ENCODE measurements around the gene RNF187. TPM values are rescaled to one million over a fixed set of nuclear protein-coding genes. Genes with fewer than 3 reads are reported as not detected.
A peak's percentile ranks its signal among the peaks of the same experiment; 100 is the strongest.
"Not testable (repeated sequence)": the region's sequence is repeated elsewhere in the genome, so short reads cannot be mapped to it uniquely, and the experiment has no call there.

RNF187 gene
- total RNA-seq, 2 experiments from 2014 or later, result 129 to 139 TPM

GRCh38 chr1:228500143-228500734 is 13.1 kb downstream of the RNF187 start:
- DNase-seq (no peak), ATAC-seq (peak; percentile 14)
- Mint-ChIP-seq H3K9me3 (ENCODE audit: insufficient read depth) (no peaks in the 10 kb centered on the region), H3K27ac (peak overlapping the region; percentile 81), H3K4me1 (ENCODE audit: low read depth) (peaks cover 42% of the 10 kb centered on the region), H3K36me3 (ENCODE audit: low read depth) (peaks cover 30% of the 10 kb centered on the region), H3K4me3 (peak overlapping the region; percentile 70), H3K27me3 (ENCODE audit: low read depth) (peaks cover 2% of the 10 kb centered on the region)
- POLR2A ChIA-PET, result interaction anchor here (0.7 to 3.9 kb wide), 8 partner anchors 10 to 341 kb away, joined by 3 to 35 read pairs (median 5); partner anchors contain the start of gene TRIM11
- CTCF ChIA-PET, result interaction anchor here (1.1 to 3.4 kb wide), 11 partner anchors 9 to 727 kb away, joined by 4 to 62 read pairs (median 19); partner anchors contain the start of gene RNF187

- Mint-ChIP-seq H3K4me3 (peak overlapping the region; percentile 70), H3K9me3 (ENCODE audit: insufficient read depth) (no peaks in the 10 kb centered on the region), H3K36me3 (ENCODE audit: low read depth) (peaks cover 27% of the 10 kb centered on the region), H3K27ac (peak overlapping the region; percentile 81), H3K27me3 (ENCODE audit: low read depth) (peaks cover 6% of the 10 kb centered on the region), H3K4me1 (ENCODE audit: low read depth) (peaks cover 42% of the 10 kb centered on the region)
- POLR2A ChIA-PET, result interaction anchor here (0.7 to 3.9 kb wide), 10 partner anchors 11 to 341 kb away, joined by 3 to 35 read pairs (median 4); a partner anchor contains a TSS
- CTCF ChIA-PET, result interaction anchor here (0.7 to 3.4 kb wide), 21 partner anchors 8 to 726 kb away, joined by 3 to 62 read pairs (median 5); partner anchors contain the start of genes RNF187 and TRIM11
- ATAC-seq (peak; percentile 97), DNase-seq (peak; percentile 95)
These were observed 14.0 kb downstream of the RNF187 start for GRCh38 chr1:228500901-228501871.

GRCh38 chr1:228502522-228502921 is 15.3 kb downstream of the RNF187 start:
- Mint-ChIP-seq H3K4me3 (no peak overlapping the region), H3K27ac (no peak overlapping the region), H3K36me3 (ENCODE audit: low read depth) (peaks cover 15% of the 10 kb centered on the region), H3K4me1 (ENCODE audit: low read depth) (peaks cover 42% of the 10 kb centered on the region), H3K27me3 (ENCODE audit: low read depth) (peaks cover 9% of the 10 kb centered on the region), H3K9me3 (ENCODE audit: insufficient read depth) (no peaks in the 10 kb centered on the region)
- no peak for ATAC-seq
- ChIA-PET CTCF (interaction anchor here (3.1 to 3.4 kb wide), 2 partner anchors 12 to 14 kb away, joined by 53 to 62 read pairs; partner anchors contain the start of gene RNF187), POLR2A (interaction anchor here (3.6 to 3.9 kb wide), 2 partner anchors 38 to 45 kb away, joined by 24 to 35 read pairs; a partner anchor contains a TSS)
- DNase-seq, result no peak

GRCh38 chr1:228505944-228506343 is 18.8 kb downstream of the RNF187 start:
- ATAC-seq; H3K9me3 Mint-ChIP-seq (ENCODE audit: insufficient read depth); H3K27ac Mint-ChIP-seq; CTCF ChIA-PET; H3K4me3 Mint-ChIP-seq; POLR2A ChIA-PET; H3K36me3 Mint-ChIP-seq (ENCODE audit: low read depth): not testable (repeated sequence)
- peaks cover 28% of the 10 kb centered on the region for H3K4me1 Mint-ChIP-seq (ENCODE audit: low read depth)
- peak; percentile 6 for DNase-seq
- peaks cover 21% of the 10 kb centered on the region for H3K27me3 Mint-ChIP-seq (ENCODE audit: low read depth)

- no peaks in the 10 kb centered on the region for H3K36me3 Mint-ChIP-seq (ENCODE audit: low read depth)
- no peaks in the 10 kb centered on the region for H3K9me3 Mint-ChIP-seq (ENCODE audit: insufficient read depth)
- no peak overlapping the region for H3K27ac Mint-ChIP-seq
- H3K4me1 Mint-ChIP-seq (ENCODE audit: low read depth), result peaks cover 33% of the 10 kb centered on the region
- POLR2A ChIA-PET, result interaction anchor here (1.0 kb wide), 1 partner anchor 29 kb away, joined by 5 read pairs; no protein-coding TSS in a partner anchor
- no peak overlapping the region for H3K4me3 Mint-ChIP-seq
- CTCF ChIA-PET, result interaction anchor here (1.5 to 2.0 kb wide), 4 partner anchors 8 to 377 kb away, joined by 3 to 12 read pairs (median 5); a partner anchor contains a TSS
- DNase-seq (peak; percentile 18), ATAC-seq (no peak)
- peaks cover 24% of the 10 kb centered on the region for H3K27me3 Mint-ChIP-seq (ENCODE audit: low read depth)
These were observed 20.9 kb downstream of the RNF187 start for GRCh38 chr1:228507961-228508652.

GRCh38 chr1:228508840-228509415 is 21.7 kb downstream of the RNF187 start:
- DNase-seq (peak; percentile 12), ATAC-seq (no peak)
- Mint-ChIP-seq H3K27me3 (ENCODE audit: low read depth) (peaks cover 24% of the 10 kb centered on the region), H3K36me3 (ENCODE audit: low read depth) (no peaks in the 10 kb centered on the region), H3K4me3 (no peak overlapping the region), H3K9me3 (ENCODE audit: insufficient read depth) (no peaks in the 10 kb centered on the region), H3K27ac (no peak overlapping the region), H3K4me1 (ENCODE audit: low read depth) (peaks cover 41% of the 10 kb centered on the region)
- ChIA-PET CTCF (interaction anchor here (1.7 to 2.0 kb wide), 3 partner anchors 8 to 378 kb away, joined by 5 to 12 read pairs (median 5); no protein-coding TSS in a partner anchor), POLR2A (interaction anchor here (2.2 kb wide), 1 partner anchor 51 kb away, joined by 6 read pairs; a partner anchor contains a TSS)

- POLR2A ChIA-PET, result interaction anchor here (2.2 kb wide), 1 partner anchor 53 kb away, joined by 6 read pairs; a partner anchor contains a TSS
- ATAC-seq (no peak), DNase-seq (no peak)
- peaks cover 46% of the 10 kb centered on the region for H3K4me1 Mint-ChIP-seq (ENCODE audit: low read depth)
- H3K36me3 Mint-ChIP-seq (ENCODE audit: low read depth), result no peaks in the 10 kb centered on the region
- no peaks in the 10 kb centered on the region for H3K9me3 Mint-ChIP-seq (ENCODE audit: insufficient read depth)
- CTCF ChIA-PET, result interaction anchor here (1.0 kb wide), 1 partner anchor 9 kb away, joined by 5 read pairs; no protein-coding TSS in a partner anchor
- H3K4me3 Mint-ChIP-seq, result no peak overlapping the region
- no peak overlapping the region for H3K27ac Mint-ChIP-seq
- H3K27me3 Mint-ChIP-seq (ENCODE audit: low read depth), result peaks cover 29% of the 10 kb centered on the region
These were observed 23.1 kb downstream of the RNF187 start for GRCh38 chr1:228510101-228510802.

- peak overlapping the region; percentile 1 for H3K27ac Mint-ChIP-seq
- no peak for ATAC-seq
These were observed 23.7 kb downstream of the RNF187 start for GRCh38 chr1:228510803-228511413.

GRCh38 chr1:228511546-228512445 is 24.6 kb downstream of the RNF187 start:
- H3K4me1 Mint-ChIP-seq (ENCODE audit: low read depth), result peaks cover 46% of the 10 kb centered on the region
- ATAC-seq (no peak), DNase-seq (no peak)
- ChIA-PET CTCF (interaction anchor here (1.5 to 6.1 kb wide), 3 partner anchors 11 to 46 kb away, joined by 3 to 62 read pairs (median 26); no protein-coding TSS in a partner anchor), POLR2A (interaction anchor here (0.9 kb wide), 1 partner anchor 55 kb away, joined by 3 read pairs; no protein-coding TSS in a partner anchor)
- no peak overlapping the region for H3K4me3 Mint-ChIP-seq
- H3K9me3 Mint-ChIP-seq (ENCODE audit: insufficient read depth), result no peaks in the 10 kb centered on the region
- peaks cover 36% of the 10 kb centered on the region for H3K27me3 Mint-ChIP-seq (ENCODE audit: low read depth)
- H3K27ac Mint-ChIP-seq, result peak overlapping the region; percentile 1
- H3K36me3 Mint-ChIP-seq (ENCODE audit: low read depth), result no peaks in the 10 kb centered on the region

More at GRCh38 chr1:228510803-228511413, 23.7 kb downstream of the RNF187 start:
- no peak for DNase-seq
- CTCF ChIA-PET, result interaction anchor here (1.0 kb wide), 1 partner anchor 10 kb away, joined by 5 read pairs; no protein-coding TSS in a partner anchor
- peaks cover 46% of the 10 kb centered on the region for H3K4me1 Mint-ChIP-seq (ENCODE audit: low read depth)
- POLR2A ChIA-PET, result interaction anchor here (2.2 kb wide), 1 partner anchor 53 kb away, joined by 6 read pairs; a partner anchor contains a TSS
- no peak overlapping the region for H3K4me3 Mint-ChIP-seq
- H3K36me3 Mint-ChIP-seq (ENCODE audit: low read depth), result no peaks in the 10 kb centered on the region
- H3K27me3 Mint-ChIP-seq (ENCODE audit: low read depth), result peaks cover 30% of the 10 kb centered on the region
- H3K9me3 Mint-ChIP-seq (ENCODE audit: insufficient read depth), result no peaks in the 10 kb centered on the region
